Keratinocyte (primary cell): ENCODE results near the gene RPEL1.

ENCODE experiments used
- EZH2 ChIP-seq: IDR thresholded peaks from one replicate; pipeline ENCODE4 v1.6.1; 2012; ENCODE audit warnings: inconsistent platforms, mild to moderate bottlenecking, low read length, moderate library complexity
- TF ChIP-seq, protein P1 (sequence below), 3 experiments: IDR thresholded peaks in 1 of 3; conservative IDR thresholded peaks in 1 of 3; optimal IDR thresholded peaks in 1 of 3; 2 replicates in 2 of 3; 3 replicates in 1 of 3; pipeline versions ENCODE3 to v1.5.1; 2011; ENCODE audit warnings: low read length in 3 of 3, mild to moderate bottlenecking in 3 of 3, moderate library complexity in 2 of 3, control low read depth in 1 of 3, inconsistent platforms in 1 of 3; ENCODE audit not compliant: insufficient read depth in 2 of 3; ENCODE audit errors: extremely low read depth in 1 of 3

DNA sequence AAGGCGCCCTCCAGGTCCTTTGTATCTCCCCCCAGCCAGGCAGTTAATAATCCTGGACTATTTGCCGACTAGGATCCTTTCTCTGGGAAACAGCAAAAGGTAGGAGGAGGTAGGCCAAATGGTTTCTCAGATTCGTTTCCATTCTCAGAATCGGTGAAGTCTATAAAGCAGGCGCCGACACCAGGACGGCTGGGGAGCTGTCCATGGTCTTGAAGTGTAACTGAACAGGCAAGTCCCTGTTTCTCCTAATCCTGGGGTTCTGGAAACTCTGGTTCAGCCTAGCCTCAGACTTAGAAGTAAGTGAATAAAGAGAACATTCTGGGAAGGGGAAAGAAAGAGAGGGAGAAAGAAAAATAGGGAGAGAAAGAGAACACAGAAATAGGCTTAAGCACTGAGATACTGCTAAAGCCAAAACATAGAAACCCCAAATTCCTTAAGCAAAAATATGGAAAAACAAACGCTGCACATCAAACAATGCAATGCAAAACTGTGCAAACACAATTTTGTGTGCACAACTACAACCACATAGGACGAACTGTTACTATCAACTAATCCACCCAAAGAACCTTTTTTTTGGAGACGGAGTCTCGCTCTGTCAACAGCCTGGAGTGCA, 20.1 kb downstream of the RPEL1 start:
- TF ChIP-seq, protein P1, sequence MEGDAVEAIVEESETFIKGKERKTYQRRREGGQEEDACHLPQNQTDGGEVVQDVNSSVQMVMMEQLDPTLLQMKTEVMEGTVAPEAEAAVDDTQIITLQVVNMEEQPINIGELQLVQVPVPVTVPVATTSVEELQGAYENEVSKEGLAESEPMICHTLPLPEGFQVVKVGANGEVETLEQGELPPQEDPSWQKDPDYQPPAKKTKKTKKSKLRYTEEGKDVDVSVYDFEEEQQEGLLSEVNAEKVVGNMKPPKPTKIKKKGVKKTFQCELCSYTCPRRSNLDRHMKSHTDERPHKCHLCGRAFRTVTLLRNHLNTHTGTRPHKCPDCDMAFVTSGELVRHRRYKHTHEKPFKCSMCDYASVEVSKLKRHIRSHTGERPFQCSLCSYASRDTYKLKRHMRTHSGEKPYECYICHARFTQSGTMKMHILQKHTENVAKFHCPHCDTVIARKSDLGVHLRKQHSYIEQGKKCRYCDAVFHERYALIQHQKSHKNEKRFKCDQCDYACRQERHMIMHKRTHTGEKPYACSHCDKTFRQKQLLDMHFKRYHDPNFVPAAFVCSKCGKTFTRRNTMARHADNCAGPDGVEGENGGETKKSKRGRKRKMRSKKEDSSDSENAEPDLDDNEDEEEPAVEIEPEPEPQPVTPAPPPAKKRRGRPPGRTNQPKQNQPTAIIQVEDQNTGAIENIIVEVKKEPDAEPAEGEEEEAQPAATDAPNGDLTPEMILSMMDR (optimal IDR thresholded peaks at IDR 0.05 in 1 of 3, IDR thresholded peaks at IDR 0.05 in 1 of 3, conservative IDR thresholded peaks at IDR 0.05 in 1 of 3; ENCODE audit: extremely low read depth in 1 of 3, insufficient read depth in 2 of 3, low read length in 3 of 3) = no peak
- TF ChIP-seq EZH2 = no peak
